Upper lobe of left lung (tissue), 4 donors: ENCODE measurements around the gene CCSER2.

Experiments used
- EP300 ChIP-seq, 4 donors: sonication (generic); formaldehyde crosslinking; IDR thresholded peaks; one replicate each; pipeline ENCODE4 v1.5.1; 2017; ENCODE audit warnings: antibody characterized with exemption in 4 of 4, control low read depth in 2 of 4
- POLR2A ChIP-seq, 4 donors: fragments of 450-650 bp; IDR thresholded peaks; one replicate each; pipeline ENCODE4 v1.5.1; 2016 to 2017; ENCODE audit warnings: antibody characterized with exemption in 4 of 4, mild to moderate bottlenecking in 2 of 4
- TF ChIP-seq, protein P1 (sequence below), 6 experiments: fragments of 450-650 bp in 4 of 6; fragments of 200-600 bp in 2 of 6; sonication (generic) in 2 of 6; IDR thresholded peaks; one replicate each; pipeline ENCODE4 v1.5.1; 2016 to 2019; ENCODE audit warnings: antibody characterized with exemption in 6 of 6

DNA sequence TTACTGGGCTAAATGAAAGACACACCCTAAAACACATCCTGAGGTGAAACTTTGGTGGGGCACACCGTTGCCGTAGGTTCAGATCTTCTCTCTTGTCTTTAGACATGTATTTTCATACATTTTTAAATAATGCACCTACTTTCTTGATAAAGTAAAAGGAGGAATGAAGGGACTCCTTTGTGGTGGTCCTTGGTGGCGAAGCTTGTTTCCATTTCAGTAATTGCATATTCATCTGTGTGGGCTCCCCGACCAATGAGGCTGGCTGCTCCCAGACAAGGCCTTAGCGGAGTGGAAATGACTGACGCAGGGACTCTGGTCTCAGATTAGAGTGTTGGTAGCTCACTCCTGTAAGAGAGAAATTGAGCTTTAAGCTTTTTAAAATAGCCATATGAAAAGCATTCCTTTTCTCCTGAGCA, 815 bp downstream of the CCSER2 start:
- TF ChIP-seq, protein P1, sequence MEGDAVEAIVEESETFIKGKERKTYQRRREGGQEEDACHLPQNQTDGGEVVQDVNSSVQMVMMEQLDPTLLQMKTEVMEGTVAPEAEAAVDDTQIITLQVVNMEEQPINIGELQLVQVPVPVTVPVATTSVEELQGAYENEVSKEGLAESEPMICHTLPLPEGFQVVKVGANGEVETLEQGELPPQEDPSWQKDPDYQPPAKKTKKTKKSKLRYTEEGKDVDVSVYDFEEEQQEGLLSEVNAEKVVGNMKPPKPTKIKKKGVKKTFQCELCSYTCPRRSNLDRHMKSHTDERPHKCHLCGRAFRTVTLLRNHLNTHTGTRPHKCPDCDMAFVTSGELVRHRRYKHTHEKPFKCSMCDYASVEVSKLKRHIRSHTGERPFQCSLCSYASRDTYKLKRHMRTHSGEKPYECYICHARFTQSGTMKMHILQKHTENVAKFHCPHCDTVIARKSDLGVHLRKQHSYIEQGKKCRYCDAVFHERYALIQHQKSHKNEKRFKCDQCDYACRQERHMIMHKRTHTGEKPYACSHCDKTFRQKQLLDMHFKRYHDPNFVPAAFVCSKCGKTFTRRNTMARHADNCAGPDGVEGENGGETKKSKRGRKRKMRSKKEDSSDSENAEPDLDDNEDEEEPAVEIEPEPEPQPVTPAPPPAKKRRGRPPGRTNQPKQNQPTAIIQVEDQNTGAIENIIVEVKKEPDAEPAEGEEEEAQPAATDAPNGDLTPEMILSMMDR (IDR thresholded peaks at IDR 0.05): no peak
- TF ChIP-seq EP300 (IDR thresholded peaks at IDR 0.05) (no peak), POLR2A (IDR thresholded peaks at IDR 0.05) (no peak)
